Measurements from ENCODE around the gene RXRA. TPM values are rescaled to one million over a fixed set of nuclear protein-coding genes. Genes with fewer than 3 reads are reported as not detected.
"Not testable (repeated sequence)": the region's sequence is repeated elsewhere in the genome, so short reads cannot be mapped to it uniquely, and the experiment has no call there.

Gene RXRA
- total and polyA plus RNA-seq, 12 donors, result 5.5 to 114 (median 71.3) TPM

DNA sequence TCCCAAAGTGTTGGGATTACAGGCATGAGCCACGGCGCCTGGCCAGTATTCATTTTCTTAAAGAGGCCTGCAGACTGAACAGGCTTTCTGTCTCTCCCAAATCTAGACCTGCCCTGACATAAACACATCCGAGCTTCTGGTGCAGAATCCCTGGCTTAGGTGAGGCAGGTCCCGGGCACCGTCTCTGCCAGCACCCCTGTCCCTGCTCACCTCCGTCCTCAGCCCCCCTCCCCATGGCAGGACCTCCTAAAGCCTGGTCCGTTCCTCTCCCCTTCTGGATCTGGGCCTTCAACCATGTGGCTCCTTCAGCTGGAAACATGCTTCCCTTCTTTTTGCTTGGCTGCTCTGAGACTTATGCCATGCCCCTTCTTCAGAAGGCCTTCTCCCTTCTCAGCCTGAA, 22.7 kb upstream of the RXRA start:
- TF ChIP-seq POLR2A (IDR thresholded peaks at IDR 0.05), result no peak
- TF ChIP-seq, protein P1, sequence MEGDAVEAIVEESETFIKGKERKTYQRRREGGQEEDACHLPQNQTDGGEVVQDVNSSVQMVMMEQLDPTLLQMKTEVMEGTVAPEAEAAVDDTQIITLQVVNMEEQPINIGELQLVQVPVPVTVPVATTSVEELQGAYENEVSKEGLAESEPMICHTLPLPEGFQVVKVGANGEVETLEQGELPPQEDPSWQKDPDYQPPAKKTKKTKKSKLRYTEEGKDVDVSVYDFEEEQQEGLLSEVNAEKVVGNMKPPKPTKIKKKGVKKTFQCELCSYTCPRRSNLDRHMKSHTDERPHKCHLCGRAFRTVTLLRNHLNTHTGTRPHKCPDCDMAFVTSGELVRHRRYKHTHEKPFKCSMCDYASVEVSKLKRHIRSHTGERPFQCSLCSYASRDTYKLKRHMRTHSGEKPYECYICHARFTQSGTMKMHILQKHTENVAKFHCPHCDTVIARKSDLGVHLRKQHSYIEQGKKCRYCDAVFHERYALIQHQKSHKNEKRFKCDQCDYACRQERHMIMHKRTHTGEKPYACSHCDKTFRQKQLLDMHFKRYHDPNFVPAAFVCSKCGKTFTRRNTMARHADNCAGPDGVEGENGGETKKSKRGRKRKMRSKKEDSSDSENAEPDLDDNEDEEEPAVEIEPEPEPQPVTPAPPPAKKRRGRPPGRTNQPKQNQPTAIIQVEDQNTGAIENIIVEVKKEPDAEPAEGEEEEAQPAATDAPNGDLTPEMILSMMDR (IDR thresholded peaks at IDR 0.05), result no peak
- Histone ChIP-seq H3K36me3 (replicated peaks in 1 of 2) (no peaks in the 10 kb centered on the region), H3K27ac (no peak overlapping the region), H3K4me1 (replicated peaks in 1 of 2) (no peaks in the 10 kb centered on the region), H3K27me3 (no peaks in the 10 kb centered on the region), H3K9me3 (replicated peaks in 1 of 3) (no peaks in the 10 kb centered on the region), H3K4me3 (no peak overlapping the region)
- WGBS, 4 donors, result 91 to 97% (median 95%) methylated on average over 6 to 7 of the region's 7 CpGs
- intact Hi-C loops (cut with DNase I), result no loop called here
- no peak for DNase-seq

DNA sequence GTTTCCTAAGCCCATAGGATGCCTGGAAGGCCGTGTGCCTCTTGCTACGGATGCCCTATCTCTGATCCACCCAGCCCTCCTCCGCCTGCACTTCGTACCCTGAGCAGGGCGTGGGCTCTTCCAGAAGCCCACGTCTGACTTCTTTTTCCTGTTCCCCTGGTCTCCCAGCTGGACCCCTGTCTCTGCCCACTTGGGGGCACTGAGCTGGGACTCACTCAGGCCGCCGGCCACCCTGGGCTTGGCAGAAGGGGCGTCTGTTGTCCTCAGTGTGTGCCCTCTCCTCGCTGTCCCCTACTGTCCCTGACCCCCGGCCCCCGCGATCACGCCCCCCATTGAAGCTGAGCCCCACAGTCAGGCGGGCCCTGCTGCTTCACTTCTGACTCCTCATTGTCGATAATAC, 22.0 kb upstream of the RXRA start:
- DNase-seq, result no peak
- Histone ChIP-seq H3K9me3 (replicated peaks in 1 of 3) (no peaks in the 10 kb centered on the region), H3K4me3 (no peak overlapping the region), H3K27me3 (no peaks in the 10 kb centered on the region), H3K27ac (no peak overlapping the region), H3K4me1 (replicated peaks in 1 of 2) (no peaks in the 10 kb centered on the region), H3K36me3 (replicated peaks in 1 of 2) (no peaks in the 10 kb centered on the region)
- intact Hi-C loops (cut with DNase I), result no loop called here
- no peak for TF ChIP-seq POLR2A (IDR thresholded peaks at IDR 0.05)
- TF ChIP-seq, protein P1 (IDR thresholded peaks at IDR 0.05), result no peak
- 87 to 94% (median 91%) methylated on average over 15 to 16 of the region's 16 CpGs for WGBS, 4 donors

DNA sequence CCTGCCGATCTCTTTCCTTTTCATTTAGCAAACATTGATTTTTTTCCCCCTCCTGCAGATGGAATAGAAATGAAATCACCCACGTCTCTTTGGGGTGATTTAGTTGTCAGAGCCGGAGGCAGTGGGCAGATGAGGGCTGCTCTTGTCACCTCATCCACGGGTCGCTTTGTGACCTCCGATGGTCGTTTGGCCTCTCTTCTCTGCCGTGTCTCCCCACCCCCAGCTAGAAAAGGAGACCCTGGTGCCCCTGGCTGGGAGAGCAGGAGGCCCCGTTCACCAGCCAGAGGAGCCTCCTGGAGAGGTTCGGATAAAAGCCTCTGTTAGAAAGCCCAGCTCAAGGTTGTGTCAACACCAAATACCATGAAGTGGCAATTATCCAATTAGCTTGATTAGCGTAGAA, 21.6 kb upstream of the RXRA start:
- no peak for TF ChIP-seq POLR2A (IDR thresholded peaks at IDR 0.05)
- TF ChIP-seq, protein P1 (IDR thresholded peaks at IDR 0.05), result no peak
- no peaks in the 10 kb centered on the region for H3K9me3 ChIP-seq (replicated peaks in 1 of 3)
- 78 to 87% (median 81%) methylated on average over 10 to 11 of the region's 11 CpGs for WGBS, 4 donors
- no peak for DNase-seq
- H3K36me3 ChIP-seq (replicated peaks in 1 of 2), result no peaks in the 10 kb centered on the region
- H3K4me3 ChIP-seq, result no peak overlapping the region
- H3K4me1 ChIP-seq (replicated peaks in 1 of 2), result no peaks in the 10 kb centered on the region
- no peak overlapping the region for H3K27ac ChIP-seq
- intact Hi-C loops (cut with DNase I), result no loop called here
- no peaks in the 10 kb centered on the region for H3K27me3 ChIP-seq

DNA sequence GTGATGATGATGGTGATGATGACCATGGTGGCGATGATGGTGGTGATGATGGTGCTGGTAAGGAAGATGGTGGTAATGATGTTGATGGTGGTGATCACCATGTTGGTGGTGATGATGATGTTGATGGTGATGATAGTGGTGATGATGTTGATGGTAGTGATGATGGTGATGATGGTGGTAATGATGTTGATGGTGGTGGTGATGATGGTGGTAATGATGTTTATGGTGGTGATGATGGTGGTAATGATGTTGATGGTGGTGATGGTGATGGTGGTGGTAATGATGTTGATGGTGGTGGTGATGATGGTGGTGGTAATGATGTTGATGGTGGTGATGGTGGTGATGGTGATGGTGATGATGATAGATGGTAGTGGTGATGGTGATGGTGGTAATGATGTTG, 20.7 kb upstream of the RXRA start:
- Histone ChIP-seq H3K9me3 (replicated peaks in 1 of 3) (no peaks in the 10 kb centered on the region), H3K27me3 (no peaks in the 10 kb centered on the region), H3K4me1 (replicated peaks in 1 of 2) (no peaks in the 10 kb centered on the region), H3K27ac (no peak overlapping the region), H3K36me3 (replicated peaks in 1 of 2) (no peaks in the 10 kb centered on the region), H3K4me3 (no peak overlapping the region)
- TF ChIP-seq, protein P1 (IDR thresholded peaks at IDR 0.05), result no peak
- no peak for TF ChIP-seq POLR2A (IDR thresholded peaks at IDR 0.05)
- no peak for DNase-seq
- intact Hi-C loops (cut with DNase I), result no loop called here
- 88 to 100% (median 96%) methylated on average over 1 of the region's 1 CpG for WGBS, 4 donors

DNA sequence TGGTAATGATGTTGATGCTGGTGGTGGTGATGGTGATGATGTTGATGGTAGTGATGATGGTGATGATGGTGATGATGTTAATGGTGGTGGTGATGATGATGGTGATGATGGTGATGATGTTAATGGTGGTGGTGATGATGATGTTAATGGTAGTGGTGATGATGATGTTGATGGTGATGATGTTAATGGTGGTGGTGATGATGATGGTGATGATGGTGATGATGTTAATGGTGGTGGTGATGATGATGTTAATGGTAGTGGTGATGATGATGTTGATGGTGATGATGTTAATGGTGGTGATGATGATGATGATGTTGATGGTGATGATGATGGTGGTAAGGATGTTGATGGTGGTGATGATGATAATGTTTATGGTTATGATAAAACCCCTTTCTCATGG, 20.2 kb upstream of the RXRA start:
- H3K27ac ChIP-seq; DNase-seq; H3K27me3 ChIP-seq; H3K4me1 ChIP-seq (replicated peaks in 1 of 2); intact Hi-C loops (cut with DNase I); H3K9me3 ChIP-seq (replicated peaks in 1 of 3); H3K36me3 ChIP-seq (replicated peaks in 1 of 2); H3K4me3 ChIP-seq: not testable (repeated sequence)

All from adrenal gland (tissue), 12 donors.